Stimulated activated CD4-positive, alpha-beta T cell treated with anti-CD3 and anti-CD28 coated beads, Interleukin-4, amount 100 ng/mL, for 48 hours (primary cell): ENCODE data around the gene DUSP15.
"Not testable (repeated sequence)": the region's sequence is repeated elsewhere in the genome, so short reads cannot be mapped to it uniquely, and the experiment has no call there.

Experiments used
- DNase-seq, 2 donors: peaks; one replicate each; pipeline ENCODE4 v3.0.0-alpha.2; 2020; ENCODE audit warnings: low read depth in 2 of 2

The DUSP15 gene

DNA sequence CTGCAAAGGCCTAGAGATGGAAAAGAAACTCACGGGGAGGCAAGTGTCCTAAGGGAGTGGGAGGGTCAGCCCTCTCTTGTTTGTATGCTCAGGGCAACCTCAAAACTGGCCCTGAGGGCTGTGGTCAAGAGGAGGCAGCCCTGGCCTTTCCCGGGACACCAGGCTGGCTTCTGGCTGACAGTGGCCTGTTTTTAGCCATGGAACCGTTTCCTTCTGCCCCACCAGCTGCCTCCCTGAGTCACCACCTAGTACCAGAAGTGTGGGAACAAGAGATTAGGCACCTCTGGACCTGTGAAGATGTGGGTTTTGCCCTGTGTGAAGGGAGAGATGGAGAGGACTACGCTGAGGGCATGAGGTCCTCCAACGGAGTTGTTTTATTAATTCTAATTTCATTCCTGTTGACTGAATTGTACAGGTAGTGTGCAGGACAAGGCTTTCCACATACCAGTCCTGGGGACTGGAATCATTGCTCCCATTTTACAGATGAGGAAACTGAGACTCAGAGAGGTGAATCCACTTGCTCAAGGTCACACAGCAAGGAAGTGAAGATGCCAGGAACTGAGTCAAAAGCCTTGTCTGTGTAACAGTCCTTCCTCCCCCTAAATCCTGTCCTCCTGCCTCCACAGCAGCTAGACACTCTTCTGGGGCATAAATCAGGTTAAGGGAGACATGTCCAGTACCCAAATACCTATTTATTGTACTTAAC is 30.4 kb downstream of the DUSP15 start:
- no peak for DNase-seq

DNA sequence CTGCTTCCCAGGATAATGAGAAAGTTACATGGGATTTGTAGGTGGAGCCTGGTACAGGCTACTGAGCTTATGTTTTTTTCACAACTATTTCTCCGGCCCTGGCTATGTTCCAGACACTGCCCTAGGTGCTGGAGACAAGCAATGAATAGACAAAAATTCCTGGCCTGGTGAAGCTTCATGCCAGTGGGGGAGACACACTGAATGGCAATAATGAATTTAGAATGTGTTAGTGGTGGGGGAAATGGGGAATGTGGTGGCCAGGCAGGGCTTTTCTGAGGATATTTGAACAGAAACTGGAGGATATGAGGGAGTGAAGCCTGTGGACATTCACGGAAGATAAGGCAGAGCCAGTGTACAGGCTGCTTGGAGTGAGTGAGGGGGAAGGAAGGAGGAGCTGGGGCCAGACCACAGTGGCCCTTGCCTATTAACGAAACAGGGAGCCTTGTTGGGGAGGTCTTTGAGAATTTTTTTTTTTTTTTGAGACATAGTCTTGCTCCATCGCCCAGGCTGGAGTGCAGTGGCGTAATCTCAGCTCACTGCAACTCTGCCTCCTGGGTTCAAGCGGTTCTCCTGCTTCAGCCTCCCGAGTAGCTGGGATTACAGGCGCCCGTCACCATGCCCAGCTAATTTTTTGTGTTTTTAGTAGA is 31.6 kb downstream of the DUSP15 start:
- no peak for DNase-seq

DNA sequence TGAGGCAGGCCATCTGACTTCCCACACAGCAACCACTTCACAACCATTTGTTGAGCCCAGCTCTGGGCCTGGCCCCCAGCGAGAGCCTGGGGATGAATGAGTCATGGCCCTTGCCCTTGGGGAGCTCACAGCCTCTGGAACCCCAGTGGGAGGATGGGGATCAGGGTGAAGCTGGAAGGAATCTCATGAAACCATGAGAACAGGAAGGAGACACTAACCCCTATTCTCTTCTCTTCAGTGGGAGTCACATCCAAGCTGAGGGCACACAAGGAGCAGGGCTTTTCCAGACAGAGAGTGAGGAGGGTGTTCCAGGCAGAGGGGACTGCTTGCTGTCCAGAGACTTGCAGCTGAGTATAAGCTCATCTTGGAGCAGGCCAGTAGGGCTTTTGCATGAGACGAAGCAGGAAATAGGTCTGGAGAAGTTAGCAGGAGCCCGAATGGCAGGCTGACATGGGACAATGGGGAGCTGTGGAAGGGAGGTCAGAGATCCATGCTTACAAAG is 32.4 kb downstream of the DUSP15 start:
- no peak for DNase-seq

DNA sequence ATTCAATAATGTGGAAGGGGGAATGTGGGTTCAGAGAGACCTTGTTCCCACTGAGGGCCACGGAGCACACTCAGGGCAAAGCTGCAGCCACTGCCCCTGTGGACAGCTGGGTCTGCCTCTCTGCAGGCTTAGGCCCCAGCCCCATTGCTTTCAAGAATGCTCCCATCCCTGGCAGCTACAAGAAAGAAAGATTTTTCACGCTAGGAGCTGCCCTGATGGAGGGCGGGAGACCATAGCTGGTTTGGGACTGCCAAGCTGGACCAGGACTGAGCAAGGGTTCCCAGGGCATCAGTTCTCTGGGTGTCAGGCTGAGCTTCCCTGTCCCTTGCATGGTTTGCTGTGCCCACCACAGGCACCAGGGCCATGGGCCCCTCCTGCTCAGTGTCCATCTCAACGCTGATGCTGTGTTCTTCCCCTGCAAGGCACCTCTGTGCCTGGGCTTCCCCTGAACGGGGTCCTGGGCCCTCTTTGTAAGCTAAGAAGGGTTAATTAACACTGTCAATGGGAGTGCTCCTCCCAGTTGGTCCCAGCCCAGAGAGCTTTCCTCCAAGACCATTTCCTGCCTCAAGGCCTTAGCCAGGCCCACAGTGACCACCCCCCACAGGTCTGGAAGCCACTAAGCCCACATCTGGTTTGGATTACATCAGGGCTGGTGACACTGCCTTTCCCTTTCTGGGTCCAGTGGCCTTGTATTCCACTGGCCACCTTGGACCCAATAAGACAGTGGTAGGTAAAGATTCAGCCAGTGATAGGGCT is 33.3 kb downstream of the DUSP15 start:
- DNase-seq, result no peak

DNA sequence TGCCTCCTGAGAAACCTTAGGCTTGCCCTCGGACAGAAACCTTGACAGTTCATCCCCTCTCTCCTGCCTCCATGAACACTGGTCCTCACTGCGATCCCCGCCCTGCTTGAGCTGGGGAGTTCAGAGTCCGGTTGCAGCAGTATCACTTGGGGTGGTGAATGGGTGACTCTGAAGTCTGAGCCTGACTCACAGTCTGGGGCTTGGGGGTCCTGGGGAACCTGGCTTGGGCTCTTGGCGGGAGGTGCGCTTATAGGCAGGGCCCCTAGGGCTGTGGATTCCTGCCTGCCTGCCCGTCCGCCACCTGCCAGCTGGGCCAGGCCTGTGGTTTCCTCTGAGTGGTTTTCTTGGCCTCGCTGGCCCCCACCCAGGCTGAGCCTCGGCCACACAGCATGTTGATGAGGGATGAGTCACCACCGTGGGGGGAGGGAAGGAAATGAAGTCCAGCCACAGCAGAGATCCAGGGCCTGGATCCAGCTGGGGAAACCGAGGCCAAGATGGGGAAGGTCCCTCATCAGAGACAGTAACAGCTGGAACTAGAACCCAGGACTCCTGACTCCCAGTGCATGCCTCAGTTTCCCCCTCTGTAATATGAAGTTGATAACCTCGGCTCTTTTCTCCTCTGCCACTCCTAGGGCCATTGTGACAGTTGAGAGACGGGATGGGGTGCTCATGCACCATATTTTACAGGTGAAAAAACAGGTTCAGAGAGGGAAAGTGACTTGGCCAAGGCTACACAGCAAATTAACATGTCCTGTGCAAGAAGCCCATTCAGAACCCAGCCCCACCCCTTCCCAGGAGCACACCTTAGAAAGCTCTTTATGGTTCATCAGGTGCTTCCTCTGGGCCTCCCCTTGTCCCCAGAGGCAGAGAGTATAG is 34.1 kb downstream of the DUSP15 start:
- peak in 1 of 2 donors; percentile 16 for DNase-seq

DNA sequence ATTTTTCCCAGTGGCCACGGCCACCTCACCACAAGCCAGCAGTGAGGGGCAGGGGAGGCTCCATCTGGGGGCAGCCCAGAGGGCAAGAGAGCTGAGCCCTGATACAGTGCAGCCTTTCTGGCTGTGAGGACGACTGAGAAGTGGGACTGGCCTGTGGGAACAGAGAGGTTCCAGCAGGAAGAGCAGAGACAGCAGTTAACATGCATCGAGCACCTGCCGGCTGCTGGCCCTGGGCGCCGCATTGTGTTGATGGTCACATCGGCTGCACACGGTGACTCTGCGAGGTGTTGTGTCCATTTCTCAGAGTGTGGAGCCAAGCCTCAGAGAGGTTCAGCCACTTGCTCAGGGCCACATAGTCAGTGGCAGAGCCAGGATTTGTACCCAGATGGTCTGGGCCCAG is 34.8 kb downstream of the DUSP15 start:
- DNase-seq, result no peak

DNA sequence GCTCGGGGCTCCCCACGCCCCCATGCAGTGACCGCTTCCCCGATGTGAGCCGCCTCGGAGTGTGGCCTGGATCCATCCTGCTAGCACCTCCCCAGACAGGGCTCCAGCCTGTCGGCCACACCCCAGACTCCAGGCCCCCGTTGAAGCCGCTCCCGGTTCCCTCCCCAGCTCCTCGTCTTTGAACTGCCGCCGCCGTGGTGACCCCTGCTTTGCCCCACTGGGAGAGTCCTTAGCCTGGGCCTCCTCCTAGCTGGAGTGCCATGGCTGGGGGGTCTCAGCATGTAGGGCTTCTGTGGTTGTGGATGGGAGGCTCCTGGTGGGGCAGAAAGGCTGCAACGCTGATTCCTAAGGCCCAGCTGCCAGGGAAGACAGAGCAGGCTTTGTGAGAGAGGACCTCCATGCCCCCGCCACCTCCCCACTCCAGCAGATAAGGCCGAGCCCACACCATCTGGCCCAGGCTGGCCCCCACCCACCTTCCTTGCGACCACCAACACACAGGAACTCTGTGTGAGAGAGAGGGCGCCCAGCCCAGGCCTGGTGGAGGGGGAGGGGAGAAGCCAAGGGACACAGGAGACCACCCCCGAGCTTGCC is 36.3 kb downstream of the DUSP15 start:
- DNase-seq, result no peak

DNA sequence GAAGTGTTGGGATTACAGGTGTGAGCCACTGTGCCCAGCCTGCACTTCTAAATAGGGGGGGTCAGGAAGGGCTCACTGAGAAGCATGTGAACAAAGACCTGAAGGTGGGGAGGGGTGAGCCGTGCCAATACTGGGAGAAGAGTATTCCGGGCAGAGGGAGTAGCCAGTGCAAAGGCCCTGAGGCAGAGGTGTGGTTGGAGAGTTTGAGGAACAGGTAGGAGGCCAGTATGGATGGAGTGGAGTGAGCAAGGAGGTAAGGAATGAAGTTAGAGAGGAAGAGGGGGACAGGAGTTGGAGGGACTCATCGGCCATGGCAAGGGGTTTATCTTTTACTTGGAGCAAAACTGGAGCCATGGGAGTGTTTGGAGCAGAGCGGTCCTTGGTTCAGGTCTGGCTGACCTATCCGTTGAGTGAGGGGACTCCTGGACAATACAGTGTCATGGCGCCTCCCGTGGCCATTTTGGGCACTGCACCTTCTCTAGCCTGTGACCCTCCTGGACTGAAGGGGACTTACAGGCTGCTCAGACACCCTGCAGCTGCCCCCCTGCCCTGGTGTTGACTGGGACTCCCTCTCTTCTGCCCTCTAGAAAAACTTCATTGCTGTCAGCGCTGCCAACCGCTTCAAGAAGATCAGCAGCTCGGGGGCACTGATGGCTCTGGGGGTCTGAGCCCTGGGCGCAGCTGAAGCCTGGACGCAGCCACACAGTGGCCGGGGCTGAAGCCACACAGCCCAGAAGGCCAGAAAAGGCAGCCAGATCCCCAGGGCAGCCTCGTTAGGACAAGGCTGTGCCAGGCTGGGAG is 37.0 kb downstream of the DUSP15 start:
- DNase-seq, result peak; percentile 49 to 72

DNA sequence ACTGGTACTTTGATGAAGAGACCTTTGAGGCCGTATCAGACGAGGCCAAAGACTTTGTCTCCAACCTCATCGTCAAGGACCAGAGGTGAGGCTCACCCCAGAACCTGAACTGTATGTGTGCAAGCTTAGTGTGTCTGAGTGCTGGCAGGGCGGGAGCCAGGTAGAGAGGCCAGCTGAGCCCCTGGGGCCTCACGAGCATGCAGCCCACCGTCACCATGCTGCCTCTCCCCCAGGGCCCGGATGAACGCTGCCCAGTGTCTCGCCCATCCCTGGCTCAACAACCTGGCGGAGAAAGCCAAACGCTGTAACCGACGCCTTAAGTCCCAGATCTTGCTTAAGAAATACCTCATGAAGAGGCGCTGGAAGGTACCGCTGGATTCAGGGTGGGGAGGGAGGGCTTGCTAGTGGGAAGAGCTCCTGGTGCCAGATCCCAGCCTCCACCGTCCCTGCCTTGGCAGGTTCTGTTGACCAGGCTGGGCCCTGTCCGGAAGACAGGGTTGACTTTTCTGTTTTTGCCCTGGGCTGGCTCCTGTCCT is 38.5 kb downstream of the DUSP15 start:
- no peak for DNase-seq

DNA sequence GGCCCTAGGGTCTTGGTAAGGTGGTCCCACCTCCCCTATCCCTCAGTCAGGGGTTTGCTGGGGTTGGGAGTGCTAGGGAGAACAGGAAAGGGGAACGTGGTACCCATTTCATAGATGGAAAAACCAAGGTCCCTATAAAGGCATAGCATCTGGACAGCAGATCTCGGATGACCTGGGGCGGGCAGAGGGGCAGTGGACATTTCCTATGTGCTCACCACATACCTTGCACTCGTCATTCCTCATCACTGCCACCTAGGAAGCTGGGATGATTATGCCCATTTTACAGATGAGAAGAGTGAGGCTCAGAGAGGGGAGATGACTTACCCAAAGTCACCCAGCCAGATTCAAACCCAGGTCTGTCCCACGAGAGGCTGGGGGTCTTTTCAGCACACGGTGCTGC is 39.1 kb downstream of the DUSP15 start:
- no peak for DNase-seq

DNA sequence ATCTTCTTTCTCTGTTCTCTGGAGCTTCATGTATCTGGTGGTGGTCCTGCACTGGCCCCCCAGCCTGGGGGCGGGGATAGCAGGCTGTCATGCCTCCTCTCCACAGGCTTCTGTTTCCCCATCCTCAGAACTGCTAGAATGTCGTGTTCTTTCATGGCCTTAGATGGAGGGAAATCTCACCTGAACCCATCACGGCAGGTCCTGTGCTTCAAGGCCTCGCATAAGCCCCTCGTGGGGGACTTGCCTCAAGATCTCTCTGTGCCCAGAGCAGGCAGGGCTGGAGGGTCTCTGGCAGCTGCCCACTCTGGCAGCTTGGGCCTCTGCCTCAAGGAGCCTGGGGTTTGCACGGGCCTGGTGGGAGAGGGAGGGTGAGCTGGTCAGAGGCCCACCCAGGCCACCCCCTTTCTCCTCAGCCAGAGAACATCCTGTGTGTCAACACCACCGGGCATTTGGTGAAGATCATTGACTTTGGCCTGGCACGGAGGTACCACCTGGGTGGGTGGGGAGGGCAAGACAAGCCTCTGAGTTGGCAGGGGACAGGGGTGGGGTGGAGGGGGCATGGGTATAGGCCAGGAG is 39.8 kb downstream of the DUSP15 start:
- DNase-seq, result no peak

DNA sequence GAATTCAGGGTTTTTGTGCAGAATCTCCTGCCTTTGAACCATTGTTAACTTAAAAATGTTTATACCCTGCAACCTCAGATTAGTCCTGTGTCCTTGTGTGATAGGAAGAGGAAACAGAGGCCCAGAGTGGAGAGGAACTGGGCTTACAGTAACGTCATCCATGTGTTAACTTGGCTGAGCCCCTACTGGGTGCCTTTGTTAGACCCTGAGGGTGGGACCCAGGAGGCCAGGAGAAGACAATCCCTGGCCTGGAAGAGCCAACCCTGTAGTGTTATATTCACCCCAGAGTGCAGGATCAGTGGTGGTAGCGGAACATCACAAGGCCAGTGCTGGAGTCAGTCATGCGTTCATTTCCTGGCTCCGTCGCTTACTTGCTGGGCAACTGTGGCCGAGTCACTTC is 40.6 kb downstream of the DUSP15 start:
- DNase-seq, result no peak

DNA sequence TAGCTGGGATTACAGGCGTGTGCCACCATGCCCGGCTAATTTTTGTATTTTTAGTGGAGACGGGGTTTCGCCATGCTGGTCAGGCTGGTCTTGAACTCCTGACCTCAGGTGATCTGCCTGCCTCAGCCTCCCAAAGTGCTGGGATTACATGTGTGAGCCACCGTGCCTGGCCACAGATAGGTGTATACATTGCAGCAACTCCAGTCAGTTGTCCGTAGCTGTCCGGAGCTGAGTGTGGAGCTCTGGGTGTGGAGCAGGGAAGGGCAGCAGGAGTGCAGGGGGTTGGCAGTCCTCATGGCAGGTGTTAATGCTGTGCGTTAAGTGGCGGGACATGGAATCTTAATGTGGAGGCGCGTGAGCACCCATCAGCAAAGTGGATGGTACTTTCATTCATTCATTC is 42.3 kb downstream of the DUSP15 start:
- DNase-seq, result not testable (repeated sequence)

DNA sequence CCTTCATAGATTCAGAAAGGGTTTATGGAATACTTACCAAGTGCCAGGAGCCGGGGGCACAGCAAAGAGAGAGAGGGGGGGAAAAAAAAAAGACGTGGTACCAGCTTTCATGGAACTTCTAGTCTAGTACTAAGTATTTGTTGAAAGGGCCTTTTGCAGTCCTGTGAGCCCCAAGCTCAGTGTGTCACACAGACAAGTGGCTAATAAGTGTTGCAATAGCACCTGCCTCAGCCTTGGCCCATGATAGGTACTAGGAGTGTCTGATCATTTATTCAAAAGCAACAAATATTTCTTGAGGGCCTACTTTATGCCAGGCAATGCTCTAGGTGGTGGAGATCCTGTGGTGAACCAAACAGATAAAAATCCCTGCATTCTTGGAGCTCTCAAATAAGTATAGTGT is 43.3 kb downstream of the DUSP15 start:
- no peak for DNase-seq

DNA sequence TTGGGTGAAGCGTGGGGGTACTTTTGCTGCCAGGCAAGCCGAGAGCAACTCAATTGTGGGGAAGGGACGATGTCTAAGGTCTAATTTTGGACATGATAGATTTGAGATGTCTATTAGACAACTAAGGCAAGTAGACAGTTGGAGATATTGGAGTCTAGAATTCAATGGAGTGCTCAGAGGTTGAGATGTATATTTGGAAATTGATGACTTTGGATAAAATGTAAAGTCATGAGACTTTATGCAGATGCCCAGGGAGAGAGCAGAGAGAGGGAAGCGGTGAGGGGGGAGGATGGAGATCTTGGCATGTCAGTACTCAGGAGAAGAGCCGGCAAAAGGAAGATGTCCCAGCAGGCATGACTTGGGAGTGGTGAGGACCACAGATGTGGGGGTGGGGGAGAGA is 44.3 kb downstream of the DUSP15 start:
- no peak for DNase-seq

DNA sequence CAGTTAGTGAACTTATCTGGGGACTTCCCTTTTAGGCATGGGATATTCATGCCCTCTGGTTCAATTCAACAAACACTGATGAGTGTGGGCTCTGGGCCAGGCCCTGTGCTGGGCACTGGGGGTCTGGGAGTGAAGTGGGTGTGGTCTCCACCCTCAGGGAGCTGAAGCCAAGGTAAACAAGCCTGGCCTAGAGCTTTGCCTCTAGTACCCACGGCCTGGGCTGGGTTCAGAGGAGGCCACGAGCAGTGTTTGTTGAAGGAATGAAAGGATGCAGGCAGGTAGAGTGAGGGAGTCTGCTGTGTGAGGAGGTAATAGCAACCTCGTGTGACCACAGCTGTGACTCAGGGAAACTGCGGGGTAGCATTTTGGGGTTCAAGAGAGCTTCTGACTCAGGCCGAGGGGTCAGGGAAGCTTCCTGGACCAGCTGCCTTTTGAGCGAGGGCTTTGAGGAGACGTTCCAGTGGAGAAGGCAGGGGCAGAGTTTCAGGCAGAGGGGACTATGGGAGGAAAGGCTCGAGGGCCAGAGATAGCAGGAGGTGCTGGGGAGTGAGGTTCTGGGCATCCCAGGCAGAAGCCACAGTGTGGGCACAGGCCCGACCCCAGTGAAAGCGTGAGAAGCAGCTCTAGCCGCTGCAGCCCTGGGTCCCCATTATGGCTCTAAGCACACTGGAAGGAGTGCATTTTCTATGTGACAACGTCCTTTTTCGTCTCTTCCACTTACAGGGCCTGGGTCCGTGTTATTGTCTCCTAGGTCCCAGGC is 45.6 kb downstream of the DUSP15 start:
- DNase-seq, result no peak

DNA sequence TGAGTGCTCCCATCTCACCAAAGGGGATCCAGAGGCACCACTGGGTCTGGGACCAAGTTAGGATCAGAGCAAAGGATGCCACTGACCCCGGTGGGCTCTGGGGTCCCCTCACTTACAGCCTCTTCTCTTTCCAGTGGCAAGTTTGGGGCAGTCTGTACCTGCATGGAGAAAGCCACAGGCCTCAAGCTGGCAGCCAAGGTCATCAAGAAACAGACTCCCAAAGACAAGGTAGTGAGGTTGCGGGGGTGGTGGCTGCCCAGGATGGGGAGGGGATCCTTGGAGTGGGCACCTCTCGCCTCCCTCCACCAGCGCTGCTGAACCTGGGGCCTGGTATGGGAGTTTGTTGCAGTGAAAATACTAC is 46.2 kb downstream of the DUSP15 start:
- DNase-seq, result no peak

DNA sequence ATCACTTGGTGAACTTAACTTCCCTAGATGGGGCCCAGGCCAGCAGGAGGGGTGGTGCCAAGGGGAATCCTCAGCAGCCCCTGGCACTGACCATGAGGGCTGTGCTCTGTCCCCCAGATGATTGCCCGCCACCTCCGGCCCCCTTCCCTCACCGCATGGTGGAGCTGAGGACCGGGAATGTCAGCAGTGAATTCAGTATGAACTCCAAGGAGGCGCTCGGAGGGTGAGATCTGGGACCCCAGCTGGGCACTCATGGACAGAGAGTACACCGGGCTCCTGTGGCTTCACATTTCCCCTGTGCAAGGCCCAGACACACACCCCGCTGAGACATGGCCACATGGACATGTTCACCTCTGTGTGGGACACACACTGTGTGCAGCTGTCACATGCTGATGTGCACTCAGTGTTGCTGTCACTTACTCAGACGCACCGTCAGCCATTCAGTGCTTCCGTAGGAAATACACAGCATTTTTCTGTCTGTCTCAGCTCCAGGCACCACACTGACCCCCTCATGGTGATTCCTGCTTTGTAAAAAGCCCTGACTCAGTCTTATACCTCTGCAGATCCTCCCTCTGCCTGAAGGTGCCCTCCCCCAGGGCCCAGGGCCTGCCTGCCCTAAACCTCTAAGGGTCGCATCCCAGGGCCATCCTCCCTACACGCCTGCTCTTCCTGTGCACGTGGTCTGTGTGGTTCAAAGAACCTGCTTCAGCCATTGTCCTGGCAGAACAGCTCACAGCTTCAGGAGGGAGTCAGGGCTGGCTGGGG is 46.8 kb downstream of the DUSP15 start:
- DNase-seq, result no peak
